Stimulated activated CD4-positive, alpha-beta T cell treated with anti-CD3 and anti-CD28 coated beads, Interleukin-12 subunit alpha, Interleukin-12 subunit beta, amount 100 ng/mL, for 4 hours (primary cell): ENCODE results near the gene MAEA.

Experiments
- DNase-seq: peaks from one replicate; pipeline ENCODE4 v3.0.0-alpha.2; 2020

Gene MAEA

GRCh38 chr4:1382776-1383727, 93.4 kb downstream of the MAEA start:
- DNase-seq, result no peak

- no peak for DNase-seq
These were observed 94.3 kb downstream of the MAEA start for GRCh38 chr4:1383728-1384591.

- no peak for DNase-seq
These were observed 95.1 kb downstream of the MAEA start for GRCh38 chr4:1384675-1385372.

- DNase-seq, result no peak
These were observed 96.0 kb downstream of the MAEA start for GRCh38 chr4:1385373-1386340.
